Mucosa of gallbladder (tissue), 1 donor: ENCODE data around the gene PC. TPM values are rescaled to one million over a fixed set of nuclear protein-coding genes. Genes with fewer than 3 reads are reported as not detected.
"Not testable (repeated sequence)": the region's sequence is repeated elsewhere in the genome, so short reads cannot be mapped to it uniquely, and the experiment has no call there.

Source experiments
- DNase-seq: peaks from one replicate; pipeline ENCODE4 v3.0.0-alpha.2; 2020; ENCODE audit warnings: low spot score
- total RNA-seq: library from RNA; stranded (reverse); gene quantifications from one replicate; pipeline ENCODE4 v1.2.1, GENCODE V29; 2021
- donor health status: DM: no; HTN: no; CAD: no.

Gene PC
- total RNA-seq, 1 donor from 2014 or later = 24.7 TPM

DNA sequence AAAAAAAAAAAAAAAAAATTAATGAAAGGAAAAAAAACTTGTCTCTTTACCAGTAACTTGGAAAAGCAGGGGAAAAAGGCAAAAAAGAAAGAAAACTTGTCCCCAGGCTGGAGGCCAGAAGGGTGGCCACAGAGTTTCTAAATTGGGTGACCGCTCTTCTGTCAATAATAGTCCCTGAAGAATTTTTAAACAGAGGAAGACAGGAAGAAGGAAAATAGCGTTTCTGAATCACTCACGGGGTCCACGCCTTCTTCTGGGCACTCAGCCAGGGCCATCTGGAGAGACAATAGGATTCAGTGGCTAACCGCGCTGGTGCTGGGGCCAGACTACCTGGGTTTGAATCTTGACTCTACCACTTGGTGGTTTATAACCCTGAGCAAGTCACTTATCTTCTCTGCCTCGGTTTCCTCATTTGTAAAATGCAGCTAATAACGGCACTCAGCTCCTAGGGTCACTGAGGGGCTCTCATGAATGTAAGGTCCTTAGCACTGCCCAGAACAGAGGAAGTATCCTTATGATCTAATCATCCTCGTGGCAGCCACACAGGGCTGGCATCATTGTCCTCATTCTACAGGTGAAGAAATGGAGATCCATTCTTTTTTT, 23.9 kb upstream of the PC start:
- peak; percentile 94 for DNase-seq

DNA sequence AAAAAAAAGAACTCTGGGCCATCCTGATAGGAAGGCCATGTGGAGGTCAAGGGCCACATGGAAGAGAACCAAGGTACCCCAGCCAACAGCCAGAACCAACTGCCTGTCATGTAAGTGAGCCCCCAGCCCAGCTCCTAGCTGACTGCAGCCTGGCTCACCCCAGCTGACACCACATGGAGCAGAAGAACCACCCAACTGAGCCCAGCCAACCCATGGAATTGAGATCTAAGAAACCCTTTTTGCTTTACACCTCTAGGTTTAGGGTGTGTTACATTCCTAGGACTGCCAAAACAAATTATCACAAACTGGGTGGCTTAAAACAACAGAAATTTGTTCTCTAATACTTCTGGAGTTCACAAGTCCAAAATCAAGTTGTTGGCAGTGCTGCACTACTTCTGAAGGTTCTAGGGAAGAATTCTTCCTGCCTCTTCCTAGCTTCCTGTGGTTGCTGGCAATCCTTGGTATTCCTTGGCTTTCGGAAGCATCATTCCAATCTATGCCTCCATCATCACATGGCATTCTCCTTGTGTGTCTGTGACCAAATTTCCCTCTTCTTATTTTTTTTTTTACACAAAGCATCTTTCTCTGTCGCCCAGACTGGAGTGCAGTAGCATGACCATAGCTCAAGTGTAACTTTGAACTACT, 21.3 kb upstream of the PC start:
- DNase-seq = no peak

- DNase-seq = no peak
Observed at GRCh38 chr11:66978717-66979116, 20.5 kb upstream of the PC start.

DNA sequence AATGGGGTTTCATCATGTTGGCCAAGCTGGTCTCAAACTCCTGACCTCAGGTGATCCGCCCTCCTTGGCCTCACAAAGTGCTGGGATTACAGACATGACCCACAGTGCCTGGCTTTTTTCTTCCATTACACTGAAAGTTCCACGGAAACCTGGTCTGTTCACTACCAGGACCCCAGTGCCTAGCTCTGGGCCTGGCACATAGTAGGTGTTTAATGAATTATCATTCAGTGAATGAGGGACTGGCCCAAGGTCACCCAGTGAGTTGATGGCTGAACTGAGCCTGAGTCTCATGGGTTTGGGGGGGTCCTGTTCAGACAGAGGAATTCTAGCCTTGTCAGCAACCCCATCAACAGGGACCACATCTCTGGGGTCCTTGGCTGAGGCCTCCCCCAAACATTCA, 20.0 kb upstream of the PC start:
- no peak for DNase-seq

- DNase-seq = no peak
Observed at GRCh38 chr11:66976925-66977324, 18.7 kb upstream of the PC start.

GRCh38 chr11:66976028-66976467, 17.9 kb upstream of the PC start:
- no peak for DNase-seq

DNA sequence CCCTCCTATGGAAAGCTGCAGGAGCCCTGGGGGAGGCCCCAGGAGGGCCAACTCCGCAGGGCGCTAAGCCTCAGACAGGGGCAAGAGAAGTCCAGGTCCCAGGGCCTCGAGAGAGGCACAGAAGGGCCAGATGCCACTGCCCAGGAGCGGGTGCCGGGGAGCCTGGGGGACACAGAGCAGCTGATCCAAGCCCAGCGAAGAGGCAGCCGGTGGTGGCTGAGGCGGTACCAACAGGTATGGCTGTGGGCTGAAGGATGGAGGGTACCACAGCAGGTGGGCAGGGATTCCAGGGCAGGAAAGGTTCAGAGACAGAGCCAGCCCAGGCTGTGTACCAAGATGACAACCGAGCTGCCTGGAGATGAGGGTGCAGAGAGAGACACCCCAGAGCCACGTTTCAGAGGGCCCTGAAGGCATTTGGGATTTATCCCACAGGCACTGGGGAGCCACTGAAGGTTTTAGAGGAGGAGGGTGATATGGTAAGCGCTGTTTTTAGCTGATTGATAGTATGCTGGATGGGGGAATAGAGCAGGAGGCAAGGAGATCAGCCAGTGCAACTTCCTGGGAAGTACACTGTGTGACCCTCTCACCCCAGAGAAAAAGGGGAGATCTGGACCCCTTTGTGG, 17.3 kb upstream of the PC start:
- DNase-seq = no peak

GRCh38 chr11:66974724-66975404, 16.7 kb upstream of the PC start, which contains the start of gene C11orf86:
C11orf86 (plus strand) TSS chr11:66975304; CDS start chr11:66975363, 59 bp downstream.
- DNase-seq = no peak

DNA sequence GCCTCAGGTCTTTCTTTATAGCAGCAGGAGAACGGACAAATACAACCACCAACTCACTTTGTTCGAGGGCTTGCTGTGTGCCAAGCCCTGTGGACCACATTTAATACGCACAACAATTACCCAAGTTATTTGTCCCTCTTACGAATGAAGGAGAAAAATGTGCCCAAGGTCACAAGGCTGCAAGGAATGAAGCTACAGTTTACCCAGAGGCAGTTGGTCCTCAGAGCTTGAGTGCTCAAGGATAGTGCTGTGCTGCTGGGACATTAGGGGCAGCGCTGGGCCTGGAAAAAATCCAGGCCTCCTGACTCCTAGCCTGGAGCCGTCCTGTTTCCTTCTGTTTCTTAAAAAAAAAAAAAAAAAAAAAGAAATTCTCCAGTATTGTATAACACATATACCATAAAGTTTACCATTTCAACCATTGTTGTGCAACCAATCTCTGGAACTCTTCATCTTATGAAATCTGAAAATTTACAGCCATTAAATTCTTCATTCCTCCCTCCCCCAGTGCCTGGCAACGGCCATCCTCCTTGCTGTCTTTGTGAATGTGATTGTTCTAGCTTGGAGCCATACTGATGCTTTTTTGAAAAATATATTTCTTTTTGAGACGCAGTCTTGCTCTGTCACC, 15.9 kb upstream of the PC start:
- no peak for DNase-seq

GRCh38 chr11:66971488-66971887, 13.3 kb upstream of the PC start:
- DNase-seq = no peak

- peak; percentile 47 for DNase-seq
Observed at GRCh38 chr11:66970807-66971442, 12.7 kb upstream of the PC start.

- DNase-seq = no peak
Observed at GRCh38 chr11:66970371-66970806, 12.2 kb upstream of the PC start.

- DNase-seq = no peak
Observed at GRCh38 chr11:66969584-66970225, 11.5 kb upstream of the PC start.

- no peak for DNase-seq
Observed at GRCh38 chr11:66967670-66968425, 9.7 kb upstream of the PC start.

- no peak for DNase-seq
Observed at GRCh38 chr11:66966351-66966750, 8.2 kb upstream of the PC start.

GRCh38 chr11:66964495-66964894, 6.3 kb upstream of the PC start:
- no peak for DNase-seq

DNA sequence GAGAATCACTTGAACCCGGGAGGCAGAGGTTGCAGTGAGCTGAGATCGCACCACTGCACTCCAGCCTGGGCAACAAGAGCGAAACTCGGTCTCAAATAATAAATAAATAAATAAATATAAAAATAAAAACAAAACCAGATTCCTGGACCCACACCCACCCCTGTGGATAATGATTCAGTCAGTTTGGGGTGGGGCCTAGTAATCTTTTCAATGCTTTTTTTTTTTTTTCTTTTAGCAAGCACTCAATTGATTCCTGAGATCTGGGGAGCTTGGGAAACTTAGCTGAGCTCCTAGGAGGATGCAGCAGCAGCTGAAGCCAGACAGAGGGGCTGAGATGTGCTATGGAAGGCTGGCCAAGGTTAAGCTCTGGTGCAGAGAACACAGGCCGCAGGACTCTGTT, 4.6 kb upstream of the PC start:
- DNase-seq = no peak

DNA sequence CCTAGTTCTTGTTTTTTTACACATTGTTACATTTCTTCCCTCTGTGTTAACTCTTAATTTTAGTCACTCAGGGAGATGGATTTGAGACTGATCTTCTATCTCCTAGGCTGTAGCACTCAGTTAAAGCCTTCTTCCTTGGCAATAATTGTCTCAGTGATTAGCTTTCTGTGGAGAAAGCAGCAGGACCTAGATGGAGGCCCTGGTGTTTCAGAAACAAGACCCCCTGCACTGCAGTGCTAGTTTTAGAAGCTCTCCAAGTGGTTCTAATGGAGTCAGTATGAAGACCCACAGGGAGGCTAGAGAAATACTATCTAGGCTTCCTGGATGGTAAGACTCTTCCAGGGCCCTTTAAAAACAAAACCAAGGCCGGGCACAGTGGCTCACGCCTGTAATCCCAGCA, 4.1 kb upstream of the PC start:
- DNase-seq = no peak

DNA sequence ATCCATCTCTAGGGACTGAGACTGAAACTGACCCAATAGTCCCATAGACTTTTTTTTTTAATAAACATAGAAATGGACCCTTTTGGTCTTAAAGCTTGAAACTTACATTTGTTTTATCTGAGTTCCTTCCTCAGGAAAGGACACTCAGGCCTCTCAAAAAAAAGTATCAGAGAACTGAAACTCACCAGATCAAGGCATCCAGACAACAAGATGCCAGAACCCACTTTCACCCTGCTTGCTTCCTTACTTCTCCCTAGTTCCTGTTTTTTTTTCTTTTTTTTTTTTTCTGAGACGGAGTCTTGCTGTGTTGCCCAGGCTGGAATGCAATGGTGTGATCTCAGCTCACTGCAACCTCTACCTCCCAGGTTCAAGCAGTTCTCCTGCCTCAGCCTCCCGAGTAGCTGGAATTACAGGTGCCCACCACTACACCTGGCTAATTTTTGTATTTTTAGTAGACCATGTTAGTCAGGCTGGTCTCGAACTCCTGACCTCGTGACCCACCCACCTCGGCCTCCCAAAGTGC, 3.6 kb upstream of the PC start:
- not testable (repeated sequence) for DNase-seq

- no peak for DNase-seq
Observed at GRCh38 chr11:66958956-66959274, 732 bp upstream of the PC start.

- DNase-seq = no peak
Observed at GRCh38 chr11:66957971-66958231, 282 bp downstream of the PC start.
